DMS114 treated with DMSO at 0.1 percent for 48 hours (cell line): ENCODE results near the gene BCAS4.

Experiments
- DNase-seq: peaks from one replicate; lab custom pipeline; 2025; ENCODE audit not compliant: unreplicated experiment; lab: John Stamatoyannopoulos, UW

BCAS4 gene

GRCh38 chr20:50821257-50821921 is 26.5 kb downstream of the BCAS4 start:
- no peak for DNase-seq

GRCh38 chr20:50821994-50822393 is 27.1 kb downstream of the BCAS4 start:
- DNase-seq: no peak

DNA sequence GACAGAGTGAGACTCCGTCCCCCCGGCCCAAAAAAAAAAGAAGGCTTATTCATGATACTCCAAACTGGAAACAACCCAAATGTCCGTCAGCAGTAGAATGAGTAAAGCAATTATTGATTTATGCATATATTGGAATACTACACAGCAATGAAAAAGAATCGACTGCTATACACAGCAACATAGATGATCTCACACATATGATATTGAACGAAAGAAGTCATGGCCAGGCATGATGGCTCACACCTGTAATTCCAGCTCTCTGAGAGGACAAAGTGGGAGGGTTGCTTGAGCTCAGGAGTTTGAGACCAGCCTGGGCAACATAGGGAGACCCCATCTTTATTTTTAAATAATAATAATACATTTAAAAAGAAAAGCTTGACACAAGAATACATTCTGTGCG is 28.5 kb downstream of the BCAS4 start:
- no peak for DNase-seq

DNA sequence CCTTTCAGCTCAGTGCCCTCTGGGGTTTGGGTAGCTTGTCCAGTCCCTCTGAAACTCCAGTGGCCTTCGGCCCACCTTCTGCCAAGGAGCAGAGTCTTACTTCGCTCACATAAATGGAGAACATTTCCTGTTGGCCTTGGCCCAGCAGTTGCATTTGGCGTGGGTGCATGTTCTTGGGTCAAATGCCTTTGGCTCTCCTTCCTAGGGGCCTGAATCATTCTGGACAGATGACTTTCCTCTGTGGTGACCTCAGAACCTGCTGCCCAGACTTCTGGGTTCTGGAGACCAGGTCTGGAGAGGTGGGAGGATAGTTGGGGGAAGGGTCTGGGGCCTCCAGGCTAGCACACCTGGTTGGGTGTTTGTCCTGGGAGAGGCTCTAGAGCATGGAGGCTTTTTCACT is 29.3 kb downstream of the BCAS4 start:
- DNase-seq: no peak

- DNase-seq: no peak
Observed at GRCh38 chr20:50826121-50826520, 31.3 kb downstream of the BCAS4 start.

- no peak for DNase-seq
Observed at GRCh38 chr20:50828363-50829136, 33.7 kb downstream of the BCAS4 start.

GRCh38 chr20:50831622-50832021 is 36.8 kb downstream of the BCAS4 start:
- no peak for DNase-seq

DNA sequence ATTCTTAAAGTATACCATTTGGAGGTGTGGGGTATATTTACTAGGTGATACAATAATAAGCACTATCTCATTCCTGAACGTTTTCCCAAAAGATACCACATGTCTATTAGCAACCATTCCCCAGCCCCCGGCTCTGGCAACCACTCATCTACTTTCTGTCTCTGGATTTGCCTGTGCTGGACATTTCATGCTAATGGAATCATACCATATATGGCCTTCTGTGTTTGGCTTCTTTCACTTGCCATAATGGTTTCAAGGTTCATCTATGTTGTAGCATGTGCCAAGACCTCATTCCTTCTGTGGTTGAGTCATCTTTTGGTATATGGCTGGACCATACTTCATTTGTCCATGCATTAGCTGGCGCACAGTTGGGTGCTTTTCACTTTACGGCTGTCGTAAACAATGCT is 39.7 kb downstream of the BCAS4 start:
- DNase-seq: no peak

DNA sequence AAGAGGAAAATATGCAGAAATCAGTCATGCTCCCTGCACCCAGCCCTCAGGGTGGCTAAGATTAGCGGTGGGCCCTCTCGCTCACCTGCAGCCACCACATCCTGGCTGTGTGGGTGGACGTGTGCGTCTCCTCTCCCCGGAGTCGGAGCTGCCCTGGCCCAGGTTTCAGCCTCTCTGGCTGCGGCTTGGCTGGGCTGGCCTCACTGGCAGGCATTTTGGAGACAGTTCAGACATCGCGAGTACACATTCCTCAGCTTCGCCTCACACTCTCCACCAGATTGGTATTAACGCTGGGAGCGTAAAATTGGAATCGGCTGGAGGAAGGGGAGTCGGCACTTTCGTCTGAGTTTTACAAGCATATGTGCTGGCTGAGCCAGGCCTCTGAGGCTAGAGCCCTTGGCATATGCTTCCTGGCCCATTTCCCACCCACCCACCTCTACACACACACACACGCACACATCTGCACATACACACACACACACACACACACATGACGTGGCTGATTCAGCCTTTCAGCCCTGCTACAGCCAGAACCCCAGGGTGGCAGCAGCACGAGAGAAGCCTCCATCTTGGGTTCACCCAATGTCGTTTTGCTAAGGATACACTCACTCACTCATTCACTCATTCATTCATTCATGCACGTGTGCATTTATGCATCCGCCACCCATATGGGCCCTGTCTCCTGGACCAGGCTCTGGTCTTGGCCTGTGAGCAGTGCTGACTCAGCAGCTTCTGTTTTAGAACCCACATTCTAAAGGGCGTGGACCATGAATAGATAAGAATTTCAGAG is 42.9 kb downstream of the BCAS4 start:
- DNase-seq: no peak

GRCh38 chr20:50838322-50838625 is 43.4 kb downstream of the BCAS4 start:
- DNase-seq: no peak

DNA sequence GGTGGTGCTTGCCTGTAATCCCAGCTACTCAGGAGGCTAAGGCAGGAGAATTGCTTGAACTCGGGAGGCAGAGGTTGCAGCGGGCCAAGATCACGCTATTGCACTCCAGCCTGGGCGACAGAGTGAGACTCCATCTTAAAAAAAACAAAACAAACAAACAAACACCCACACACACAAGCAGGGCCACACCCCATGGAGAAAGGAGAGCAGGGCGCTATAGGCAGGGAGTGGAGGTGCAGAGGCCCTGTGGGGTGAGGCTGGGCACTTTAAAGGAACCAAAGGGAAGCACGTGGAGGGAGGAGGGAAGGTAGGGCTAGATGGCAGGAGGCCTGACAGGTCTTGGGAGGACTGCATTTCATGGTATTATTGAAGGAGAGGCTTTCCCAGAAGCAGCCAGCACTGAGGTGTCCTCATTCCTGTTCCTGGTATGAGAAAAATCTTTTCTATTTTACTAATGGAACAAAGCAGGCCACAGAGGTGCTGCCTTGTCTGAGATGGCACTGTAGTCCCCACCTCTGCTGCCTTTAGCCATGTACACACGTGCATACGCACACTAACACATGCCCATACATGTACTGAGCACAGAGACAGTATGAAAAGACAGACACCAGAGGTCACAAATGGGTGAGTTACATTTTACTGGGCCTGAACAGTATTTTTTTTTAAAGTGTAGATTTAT is 44.0 kb downstream of the BCAS4 start:
- DNase-seq: no peak

- DNase-seq: no peak
Observed at GRCh38 chr20:50842821-50843220, 48.0 kb downstream of the BCAS4 start.

DNA sequence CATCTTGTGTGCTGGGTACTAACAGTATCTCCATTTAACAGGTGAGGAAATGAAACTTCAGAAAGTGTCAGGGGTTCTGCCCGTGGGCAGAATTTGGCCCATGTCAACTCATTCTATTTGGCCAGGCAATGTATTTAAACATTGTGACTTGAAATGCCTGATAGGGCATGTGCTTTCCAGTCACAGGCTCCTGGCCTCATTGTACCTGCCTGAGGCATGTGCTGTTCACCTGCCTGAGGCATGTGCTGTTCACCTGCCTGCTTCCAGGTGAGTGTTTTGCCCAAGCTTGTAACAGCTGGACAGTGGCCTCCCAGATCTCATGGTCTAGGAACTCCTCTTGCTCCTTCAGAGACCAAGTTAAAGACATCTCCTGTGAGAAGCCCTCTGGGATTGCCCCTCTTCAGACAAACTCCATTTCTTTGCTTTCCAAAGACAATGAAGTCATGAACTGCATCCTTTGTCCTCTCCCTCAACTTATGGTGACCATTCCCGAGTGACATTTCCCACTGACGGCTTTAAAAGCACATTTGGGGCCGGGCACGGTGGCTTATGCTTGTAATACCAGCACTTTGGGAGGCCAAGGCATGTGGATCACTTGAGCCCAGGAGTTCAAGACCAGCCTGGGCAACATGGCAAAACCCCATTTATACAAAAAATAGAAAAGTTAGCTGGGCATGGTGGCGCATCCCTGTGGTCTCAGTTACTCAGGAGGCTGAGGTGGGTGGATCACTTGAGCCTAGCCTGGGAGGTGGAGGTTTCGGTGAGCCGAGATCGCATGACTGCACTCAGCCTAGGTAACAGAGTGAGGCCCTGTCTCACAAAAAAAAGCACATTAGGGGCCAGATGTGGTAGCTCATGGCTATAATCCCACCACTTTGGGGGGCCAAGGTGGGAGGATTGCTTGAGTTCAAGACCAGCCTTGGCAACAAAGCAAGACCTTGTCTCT is 48.7 kb downstream of the BCAS4 start:
- DNase-seq: no peak

GRCh38 chr20:50844430-50845100 is 49.7 kb downstream of the BCAS4 start:
- no peak for DNase-seq

- no peak for DNase-seq
Observed at GRCh38 chr20:50845566-50846215, 50.8 kb downstream of the BCAS4 start.

- DNase-seq: no peak
Observed at GRCh38 chr20:50848341-50848808, 53.5 kb downstream of the BCAS4 start.

DNA sequence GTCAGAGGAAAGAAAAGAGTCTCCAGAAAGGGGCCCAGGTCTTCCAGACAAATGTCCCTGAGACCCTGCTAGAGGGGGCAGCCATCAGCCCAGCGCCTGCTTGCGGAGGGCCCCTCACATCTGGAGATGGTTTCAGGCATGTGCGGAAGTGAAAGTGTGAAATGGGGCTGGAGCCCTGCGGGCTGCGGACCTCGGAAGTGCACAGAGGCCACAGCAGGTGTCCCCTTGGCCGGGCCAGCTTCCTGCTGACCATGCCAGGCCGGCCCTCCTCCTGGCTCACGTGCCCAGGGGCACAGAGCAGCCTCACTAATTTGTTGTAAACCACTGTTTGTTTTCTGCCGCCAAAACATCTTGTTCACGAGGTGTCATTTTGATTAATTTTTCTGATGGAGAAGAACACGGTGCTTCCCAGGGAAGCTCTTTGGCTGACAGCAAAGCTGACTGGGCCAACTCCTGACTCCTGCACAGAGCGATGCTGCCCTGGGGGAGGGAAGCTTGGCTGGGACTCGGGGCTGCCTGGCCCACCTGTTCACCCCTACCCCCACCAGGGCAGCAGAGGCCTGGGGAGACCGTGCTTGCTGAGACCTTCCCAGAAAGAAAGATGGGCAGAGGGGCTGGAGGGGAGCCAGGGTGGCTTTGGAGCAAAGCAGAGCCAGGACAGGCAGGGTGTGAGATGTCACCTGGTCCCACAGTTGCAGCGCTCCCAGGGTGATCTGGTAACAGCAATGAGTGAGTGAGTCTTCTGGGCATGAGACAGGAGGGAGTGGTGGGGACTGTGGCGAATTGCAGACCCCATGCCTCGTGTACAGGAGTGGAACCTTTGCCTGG is 54.2 kb downstream of the BCAS4 start:
- DNase-seq: no peak

- no peak for DNase-seq
Observed at GRCh38 chr20:50850721-50851286, 55.9 kb downstream of the BCAS4 start.
